Rectal smooth muscle tissue (tissue), 1 donor: ENCODE data around the gene GAREM1.
"Not testable (repeated sequence)": the region's sequence is repeated elsewhere in the genome, so short reads cannot be mapped to it uniquely, and the experiment has no call there.

Experiments
- H3K27ac ChIP-seq: one replicate; pipeline ENCODE4 v1.7.0; 2013; ENCODE audit warnings: low read depth, low read length, inconsistent platforms
- H3K27me3 ChIP-seq: one replicate; pipeline ENCODE4 v1.7.0; 2013; ENCODE audit warnings: low read length; ENCODE audit not compliant: control insufficient read depth, insufficient read depth
- H3K36me3 ChIP-seq: one replicate; pipeline ENCODE4 v1.7.0; 2013; ENCODE audit warnings: low read length; ENCODE audit not compliant: control insufficient read depth, insufficient read depth
- H3K4me1 ChIP-seq: one replicate; pipeline ENCODE4 v1.7.0; 2013; ENCODE audit warnings: low read length; ENCODE audit not compliant: control insufficient read depth, insufficient read depth
- H3K4me3 ChIP-seq: one replicate; pipeline ENCODE4 v1.7.0; 2013; ENCODE audit warnings: low read length
- H3K9ac ChIP-seq: one replicate; pipeline ENCODE4 v1.7.0; 2013; ENCODE audit warnings: low read length

GAREM1 gene

GRCh38 chr18:32470714-32471633 lies at the start of gene GAREM1:
GAREM1 (minus strand) TSS chr18:32470882; CDS start chr18:32470428, 454 bp downstream.
- Histone ChIP-seq H3K4me3 (peak within 1 kb of the TSS; percentile 80), H3K27me3 (no peaks in the 10 kb centered on the region), H3K9ac (peak within 1 kb of the TSS; percentile 29), H3K36me3 (no peaks in the 10 kb centered on the region), H3K27ac (peak within 1 kb of the TSS; percentile 82), H3K4me1 (peaks cover 3% of the 10 kb centered on the region)

GRCh38 chr18:32511147-32511546 lies 40.5 kb upstream of the GAREM1 start:
- H3K4me1 ChIP-seq, result no peaks in the 10 kb centered on the region
- H3K36me3 ChIP-seq, result no peaks in the 10 kb centered on the region
- no peak overlapping the region for H3K9ac ChIP-seq
- no peak overlapping the region for H3K27ac ChIP-seq
- H3K4me3 ChIP-seq, result no peak overlapping the region
- H3K27me3 ChIP-seq, result peaks cover 3% of the 10 kb centered on the region

DNA sequence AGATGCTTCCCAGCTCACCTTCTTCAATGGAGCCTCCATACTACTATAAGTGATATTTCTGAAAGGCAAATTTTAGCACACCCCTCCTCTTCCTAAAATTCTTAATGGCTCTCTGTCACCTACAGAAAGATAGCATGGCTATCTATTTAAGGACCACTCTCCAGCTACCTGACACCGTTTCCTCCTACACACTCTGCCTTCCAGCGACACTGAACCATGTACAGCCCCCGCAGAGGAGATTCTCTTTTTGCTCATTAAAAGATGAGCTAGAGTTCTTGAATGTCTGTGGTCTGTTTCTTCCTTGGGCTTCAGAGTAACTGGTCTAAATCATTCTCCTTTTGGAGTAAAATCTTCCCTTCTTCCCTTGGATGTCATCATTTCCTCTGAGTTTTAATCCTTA lies 38.4 kb upstream of the GAREM1 start:
- Histone ChIP-seq H3K27me3 (peaks cover 3% of the 10 kb centered on the region), H3K27ac (no peak overlapping the region), H3K4me3 (no peak overlapping the region), H3K4me1 (no peaks in the 10 kb centered on the region), H3K36me3 (no peaks in the 10 kb centered on the region), H3K9ac (no peak overlapping the region)

DNA sequence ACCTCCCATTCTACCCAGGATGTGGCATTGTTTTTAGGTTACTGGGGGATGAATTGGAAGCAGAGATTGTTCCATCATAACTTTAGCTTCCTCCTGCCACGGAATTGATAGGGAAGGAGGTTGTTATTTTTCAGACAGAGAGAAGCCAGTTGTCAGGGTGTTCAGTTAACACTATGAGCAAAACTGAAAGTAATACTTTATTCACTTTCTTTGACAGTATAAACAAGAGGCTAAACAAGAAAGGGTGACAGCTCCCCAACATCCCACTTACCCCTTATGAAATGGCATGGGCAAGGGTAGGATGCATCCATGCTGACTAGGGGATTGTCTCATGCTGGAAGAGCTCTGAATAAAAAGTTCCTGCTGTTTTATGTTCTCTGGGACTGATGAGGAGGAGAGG lies 36.4 kb upstream of the GAREM1 start:
- Histone ChIP-seq H3K27me3 (no peaks in the 10 kb centered on the region), H3K9ac (no peak overlapping the region), H3K27ac (no peak overlapping the region), H3K4me3 (no peak overlapping the region), H3K4me1 (no peaks in the 10 kb centered on the region), H3K36me3 (no peaks in the 10 kb centered on the region)

DNA sequence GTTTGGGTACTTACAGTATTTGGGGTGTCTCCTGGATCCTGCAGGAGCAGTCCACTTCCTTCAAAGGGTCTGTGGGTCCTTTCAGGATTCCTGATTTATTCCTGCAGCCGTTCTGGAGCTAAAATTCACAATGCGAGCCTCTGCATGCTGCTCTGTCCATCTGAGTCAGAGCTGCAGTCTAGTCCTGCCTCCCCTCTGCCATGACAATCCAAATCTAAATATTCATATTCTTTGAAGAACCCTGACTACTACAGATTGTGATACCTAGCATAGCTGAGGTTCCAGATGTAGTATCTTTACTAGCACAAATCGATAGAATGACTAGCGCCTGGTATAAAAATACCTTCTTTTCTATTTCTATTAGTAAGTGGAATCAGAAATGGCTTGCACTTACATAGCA lies 31.3 kb upstream of the GAREM1 start:
- H3K4me1 ChIP-seq, result no peaks in the 10 kb centered on the region

GRCh38 chr18:32501242-32501641 lies 30.6 kb upstream of the GAREM1 start:
- not testable (repeated sequence) for H3K4me3 ChIP-seq, H3K9ac ChIP-seq, H3K27ac ChIP-seq, H3K4me1 ChIP-seq, H3K27me3 ChIP-seq, H3K36me3 ChIP-seq

More for the DNA sequence above, 31.3 kb upstream of the GAREM1 start:
- no peak overlapping the region for H3K27ac ChIP-seq
- H3K27me3 ChIP-seq, result no peaks in the 10 kb centered on the region
- H3K4me3 ChIP-seq, result no peak overlapping the region
- no peak overlapping the region for H3K9ac ChIP-seq
- no peaks in the 10 kb centered on the region for H3K36me3 ChIP-seq

- Histone ChIP-seq H3K36me3 (no peaks in the 10 kb centered on the region), H3K4me1 (no peaks in the 10 kb centered on the region), H3K27me3 (no peaks in the 10 kb centered on the region), H3K4me3 (no peak overlapping the region), H3K9ac (no peak overlapping the region), H3K27ac (no peak overlapping the region)
Measured at GRCh38 chr18:32483002-32483401, 12.3 kb upstream of the GAREM1 start.

- H3K9ac ChIP-seq, result no peak overlapping the region
- no peaks in the 10 kb centered on the region for H3K36me3 ChIP-seq
- H3K4me3 ChIP-seq, result no peak overlapping the region
Measured at GRCh38 chr18:32482117-32482516, 11.4 kb upstream of the GAREM1 start.

GRCh38 chr18:32480581-32480980 lies 9.9 kb upstream of the GAREM1 start:
- Histone ChIP-seq H3K4me1 (no peaks in the 10 kb centered on the region), H3K27me3 (no peaks in the 10 kb centered on the region), H3K36me3 (no peaks in the 10 kb centered on the region), H3K27ac (no peak overlapping the region), H3K4me3 (no peak overlapping the region), H3K9ac (no peak overlapping the region)

More at GRCh38 chr18:32482117-32482516, 11.4 kb upstream of the GAREM1 start:
- H3K27me3 ChIP-seq, result no peaks in the 10 kb centered on the region
- no peaks in the 10 kb centered on the region for H3K4me1 ChIP-seq
- H3K27ac ChIP-seq, result no peak overlapping the region

GRCh38 chr18:32478807-32479206 lies 8.1 kb upstream of the GAREM1 start:
- Histone ChIP-seq H3K4me3 (no peak overlapping the region), H3K9ac (no peak overlapping the region), H3K4me1 (no peaks in the 10 kb centered on the region), H3K27ac (no peak overlapping the region), H3K27me3 (no peaks in the 10 kb centered on the region), H3K36me3 (no peaks in the 10 kb centered on the region)

GRCh38 chr18:32478317-32478716 lies 7.6 kb upstream of the GAREM1 start:
- H3K9ac ChIP-seq, result no peak overlapping the region
- no peaks in the 10 kb centered on the region for H3K27me3 ChIP-seq

GRCh38 chr18:32476106-32476505 lies 5.4 kb upstream of the GAREM1 start:
- no peak overlapping the region for H3K4me3 ChIP-seq
- H3K27me3 ChIP-seq, result no peaks in the 10 kb centered on the region

More at GRCh38 chr18:32478317-32478716, 7.6 kb upstream of the GAREM1 start:
- Histone ChIP-seq H3K27ac (no peak overlapping the region), H3K4me1 (no peaks in the 10 kb centered on the region), H3K4me3 (no peak overlapping the region), H3K36me3 (no peaks in the 10 kb centered on the region)

GRCh38 chr18:32475069-32475468 lies 4.4 kb upstream of the GAREM1 start:
- not testable (repeated sequence) for H3K36me3 ChIP-seq, H3K27me3 ChIP-seq, H3K4me1 ChIP-seq, H3K9ac ChIP-seq, H3K4me3 ChIP-seq, H3K27ac ChIP-seq

More at GRCh38 chr18:32476106-32476505, 5.4 kb upstream of the GAREM1 start:
- Histone ChIP-seq H3K9ac (no peak overlapping the region), H3K36me3 (no peaks in the 10 kb centered on the region), H3K27ac (no peak overlapping the region), H3K4me1 (peaks cover 3% of the 10 kb centered on the region)
